GM08714 (cell line): ENCODE data around the gene MYCL.

ENCODE experiments used
- H3K4me3 ChIP-seq: fragments of 200-500 bp; sonication (Bioruptor generic); 2 replicates; pipeline ENCODE4 v1.5.1; 2014; ENCODE audit warnings: mild to moderate bottlenecking, low read length, inconsistent platforms
- ZNF274 ChIP-seq: IDR thresholded peaks from 2 replicates; pipeline ENCODE4 v1.6.1; 2012; ENCODE audit warnings: mild to moderate bottlenecking, low read depth, low read length

MYCL gene

DNA sequence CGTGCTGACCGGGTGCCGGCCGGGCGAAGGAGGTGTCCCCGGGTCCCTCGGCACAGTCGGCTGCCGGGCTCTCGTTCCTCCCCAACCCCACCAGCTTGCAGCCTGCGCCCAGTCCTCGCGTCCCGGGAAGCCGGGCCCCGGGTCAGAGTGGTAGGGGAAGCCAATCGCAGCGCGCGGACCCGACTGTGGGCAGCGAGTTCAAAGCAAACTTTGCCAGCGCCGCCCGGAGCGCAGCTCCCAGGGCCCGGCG, 328 bp downstream of the MYCL start:
- peak overlapping the region; percentile 78; the same call in 1 of the 2 replicates for H3K4me3 ChIP-seq
- no peak for TF ChIP-seq ZNF274

DNA sequence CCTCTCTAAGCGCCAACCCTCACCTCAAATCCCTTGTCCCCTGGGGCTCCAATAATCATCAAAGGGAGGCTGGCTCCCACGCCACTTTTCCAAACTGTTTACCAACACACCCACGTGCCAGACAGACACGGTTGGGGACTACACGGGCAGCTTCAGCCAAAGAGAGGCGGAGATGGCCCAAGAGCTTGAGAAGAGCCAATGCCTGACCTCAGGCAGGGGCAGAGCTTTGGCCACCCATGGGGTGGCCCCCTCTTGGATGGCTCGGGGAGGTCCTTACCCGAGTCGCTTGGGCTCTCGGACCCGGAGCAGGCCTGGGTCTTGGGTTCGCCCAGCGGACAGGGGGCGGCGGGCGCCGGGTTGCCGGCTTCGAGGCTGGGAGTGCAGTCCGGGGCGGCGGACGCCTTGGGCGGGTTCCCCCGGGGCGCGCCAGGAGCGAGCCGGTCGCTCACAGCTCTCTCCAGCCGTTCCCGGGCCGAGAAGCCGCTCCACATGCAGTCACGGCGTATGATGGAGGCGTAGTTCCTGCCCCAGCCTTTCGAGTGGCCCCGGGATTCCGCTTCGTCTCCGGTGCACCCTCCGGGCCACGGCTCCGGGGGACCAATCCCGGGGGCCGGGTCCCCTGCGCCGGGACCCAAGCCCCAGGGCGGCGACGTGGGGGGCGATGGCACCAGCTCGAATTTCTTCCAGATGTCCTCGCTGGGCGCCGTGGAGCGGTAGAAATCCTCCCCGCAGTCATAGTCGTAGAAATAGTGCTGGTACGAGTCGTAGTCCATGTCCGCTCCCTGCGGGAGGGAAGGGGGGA, 854 bp downstream of the MYCL start:
- H3K4me3 ChIP-seq, result peak overlapping the region; percentile 78; the same call in 1 of the 2 replicates
- no peak for TF ChIP-seq ZNF274

DNA sequence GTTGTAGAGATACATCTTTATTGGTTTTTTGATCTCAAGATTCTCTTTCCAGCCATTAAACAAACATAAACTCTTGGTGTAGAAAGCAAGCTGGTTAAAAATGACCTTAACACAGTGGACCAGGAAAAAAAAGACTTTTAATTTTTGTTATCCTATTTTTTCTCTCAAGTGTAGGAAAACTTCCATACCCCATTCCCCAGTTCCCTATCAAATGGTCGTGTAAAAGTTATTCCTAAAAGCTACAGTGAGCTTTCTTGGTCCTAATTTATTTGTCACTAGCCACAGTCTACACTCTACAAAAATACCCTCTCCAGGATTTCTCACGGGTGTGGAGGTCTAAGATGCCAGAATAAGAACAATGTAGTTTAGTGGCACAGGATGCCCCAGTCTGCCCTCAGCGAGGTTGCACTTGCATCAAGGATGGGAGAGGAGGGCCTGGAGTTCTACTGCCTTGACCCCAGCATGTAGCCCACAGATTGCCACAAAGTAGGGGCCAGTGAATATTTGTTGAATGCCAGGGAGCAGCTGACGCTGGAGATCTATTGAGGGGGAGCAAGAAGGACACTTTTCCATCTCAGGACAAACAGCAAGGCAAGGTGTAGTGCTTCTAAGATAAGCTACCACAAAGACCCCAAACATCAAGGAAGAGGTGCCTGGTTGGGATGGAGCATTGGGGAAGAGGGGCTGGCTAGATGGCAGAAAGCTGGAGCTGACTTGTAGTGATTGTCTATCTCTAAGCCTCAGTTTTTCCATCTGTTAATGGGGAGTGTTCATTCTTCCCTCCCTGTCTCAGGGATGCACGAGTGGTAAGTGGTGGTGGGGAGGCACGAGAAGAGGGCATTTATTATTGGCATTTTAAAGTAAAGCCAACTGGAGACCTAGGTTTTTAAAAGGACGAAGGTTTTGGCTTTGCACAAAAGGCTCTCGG, 1.8 kb downstream of the MYCL start:
- TF ChIP-seq ZNF274, result no peak
- H3K4me3 ChIP-seq, result no peak overlapping the region

DNA sequence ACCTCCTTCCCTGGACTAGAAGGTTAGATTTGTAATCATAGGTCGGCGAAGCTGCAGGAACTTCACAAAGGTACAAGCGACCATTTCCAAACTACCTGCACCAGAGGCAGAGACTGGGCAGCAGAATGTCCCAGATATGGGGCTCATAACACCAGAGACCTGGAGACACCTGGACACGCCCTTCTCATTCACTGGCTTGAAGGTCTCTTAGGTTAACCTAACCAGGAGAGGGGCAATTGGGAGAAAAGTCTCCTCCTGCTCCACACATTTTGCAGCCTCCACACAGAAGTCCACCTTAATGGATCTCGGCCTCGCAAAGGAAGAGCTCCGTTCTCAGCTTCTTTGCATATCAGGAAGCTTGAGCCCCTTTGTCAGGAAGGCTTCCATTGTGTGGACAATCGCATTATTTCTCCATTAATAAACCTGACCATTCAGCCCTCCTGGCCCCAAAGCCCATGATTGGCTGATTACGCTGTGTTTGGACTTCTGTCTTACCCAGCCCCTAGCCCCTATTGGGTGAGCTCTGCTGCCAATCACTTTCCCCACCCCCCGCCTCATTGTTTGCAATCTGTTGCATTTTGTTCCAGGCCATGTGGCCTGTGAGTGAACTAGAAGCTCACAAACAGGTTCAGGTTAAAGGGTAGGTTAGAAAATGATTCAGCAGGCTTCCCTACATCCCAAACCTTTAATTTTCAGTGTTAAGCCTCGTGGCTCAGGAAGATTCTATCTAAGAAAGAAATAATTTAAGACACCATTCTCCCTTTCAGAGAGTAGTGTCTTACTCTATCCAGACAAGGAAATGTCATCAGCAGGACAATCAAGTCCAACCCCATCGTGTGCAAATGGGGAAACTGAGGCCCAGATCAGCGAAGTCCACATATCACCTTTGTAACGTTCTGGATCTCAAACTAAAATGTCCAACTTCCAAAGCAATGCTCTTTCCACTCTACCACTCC, 2.8 kb downstream of the MYCL start:
- H3K4me3 ChIP-seq, result no peak overlapping the region
- no peak for TF ChIP-seq ZNF274

DNA sequence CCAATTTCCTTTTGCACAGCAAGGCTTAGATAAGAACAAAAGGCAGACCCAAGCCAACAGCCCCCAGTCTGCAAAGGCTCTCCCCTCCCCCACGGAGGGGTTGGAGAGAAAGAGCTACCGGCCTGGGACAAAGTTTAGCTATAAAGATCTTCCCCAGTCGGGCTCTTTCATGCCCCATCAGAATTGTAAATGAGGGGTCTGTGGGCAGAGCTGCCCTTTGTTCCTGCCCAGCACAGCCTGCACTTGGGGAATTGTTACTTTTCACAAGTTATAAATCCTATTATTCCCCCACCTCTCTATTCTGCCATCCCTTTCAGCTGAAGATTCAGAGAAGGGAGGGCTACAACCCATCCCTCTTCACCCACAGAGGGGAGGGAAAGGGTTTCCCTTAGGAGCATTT, 3.5 kb downstream of the MYCL start:
- H3K4me3 ChIP-seq, result no peak overlapping the region
- no peak for TF ChIP-seq ZNF274

DNA sequence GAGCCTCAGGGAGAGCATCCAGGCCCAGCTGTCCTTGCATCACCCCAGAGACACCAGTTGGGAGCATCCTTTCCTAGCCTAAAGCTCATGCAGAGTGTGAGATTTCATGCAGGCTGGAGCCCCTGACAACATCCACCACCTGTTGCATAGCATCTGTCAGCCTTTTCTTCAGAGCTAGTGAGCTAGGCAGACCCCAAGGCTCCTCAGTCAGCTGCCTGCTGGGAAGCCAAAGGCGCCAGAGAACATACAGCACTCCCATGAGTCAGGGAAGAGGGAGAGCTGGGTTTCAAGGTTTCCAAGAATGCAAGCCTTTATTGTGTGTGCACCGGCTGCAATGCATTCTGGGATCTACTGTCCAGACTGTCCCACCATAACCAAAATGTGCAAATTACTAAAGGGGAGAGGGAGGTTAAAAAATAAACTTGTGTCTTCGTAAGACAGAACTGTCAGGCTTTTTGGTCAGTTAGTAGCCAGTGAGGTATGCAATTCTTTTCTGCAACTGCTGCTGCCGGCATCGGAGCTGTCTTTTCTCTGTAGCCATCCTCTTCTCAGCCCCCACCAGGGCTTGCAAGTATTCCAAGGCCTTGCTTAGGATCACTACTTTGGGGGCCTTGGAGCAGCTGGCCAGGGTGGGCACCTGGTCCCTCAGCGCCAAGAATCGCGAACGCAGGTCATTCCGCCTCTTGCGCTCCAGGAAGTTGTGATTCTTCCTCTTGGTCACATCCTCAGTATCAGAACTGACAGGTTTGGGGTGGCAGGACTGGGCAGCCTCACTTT, 4.6 kb downstream of the MYCL start:
- no peak for TF ChIP-seq ZNF274
- H3K4me3 ChIP-seq, result no peak overlapping the region

DNA sequence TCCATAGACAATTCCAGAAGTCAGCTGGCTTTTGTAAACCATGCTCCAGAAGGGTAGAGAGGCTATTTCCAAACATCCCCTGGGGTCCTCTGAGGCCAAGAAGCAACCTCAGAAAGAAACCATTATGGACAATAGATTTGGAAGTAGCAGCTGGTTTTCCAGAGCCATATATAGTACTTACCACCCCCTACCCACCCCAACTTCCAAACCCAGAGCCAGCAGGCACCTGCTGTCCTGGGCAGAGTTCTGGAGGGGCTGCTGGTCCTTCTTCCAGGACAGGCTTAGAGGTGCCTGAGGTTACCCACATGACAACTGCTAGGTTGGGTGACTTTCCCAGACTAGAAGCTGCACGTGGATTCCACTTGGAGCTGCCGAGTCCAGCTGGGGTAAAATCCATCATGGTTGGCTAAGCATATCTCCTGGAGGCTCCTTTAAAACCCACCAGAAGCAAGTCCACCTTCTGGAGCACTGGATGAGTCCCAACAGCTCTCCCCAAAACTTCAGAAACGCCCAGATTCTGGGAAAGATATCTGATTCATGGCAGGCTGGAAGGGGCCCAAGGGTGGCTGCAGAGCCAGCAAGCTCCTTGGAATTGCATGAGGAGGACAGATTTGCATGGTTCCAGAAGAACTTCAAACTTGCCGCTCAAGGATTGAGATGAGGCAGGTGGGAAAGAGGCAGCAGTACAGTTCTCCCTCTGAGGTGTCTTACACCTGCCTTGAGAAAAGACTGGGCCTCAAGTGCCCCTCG, 5.8 kb downstream of the MYCL start:
- H3K4me3 ChIP-seq, result no peak overlapping the region
- TF ChIP-seq ZNF274, result no peak

DNA sequence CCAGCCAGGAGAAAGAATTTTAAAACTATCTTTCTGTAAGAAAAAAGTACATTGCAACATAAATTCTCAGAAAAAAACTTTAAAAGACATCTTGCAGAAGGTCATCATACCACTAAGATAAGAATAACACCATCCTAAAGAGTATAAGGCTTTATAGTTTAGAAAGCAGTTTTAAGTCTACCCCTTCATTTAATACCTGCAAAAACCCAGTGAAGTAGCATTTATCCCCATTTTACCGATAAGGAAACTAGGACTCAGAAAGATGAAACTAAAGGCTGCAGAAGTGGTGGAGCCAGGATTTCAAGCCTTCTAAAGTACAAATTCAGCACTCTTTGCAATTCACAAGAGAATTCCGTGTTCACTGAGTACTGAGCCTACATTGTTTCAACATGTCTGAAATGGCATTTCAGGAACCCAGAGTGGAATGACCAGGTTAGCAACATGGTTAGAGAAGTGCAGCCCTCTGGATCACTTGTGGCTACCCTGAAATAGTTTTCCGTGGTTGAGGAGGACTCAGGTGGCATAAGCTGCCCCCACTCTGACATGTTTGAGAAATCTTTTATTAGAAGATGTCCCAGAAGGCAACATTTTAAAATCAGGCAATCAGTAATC, 6.7 kb downstream of the MYCL start:
- no peak for TF ChIP-seq ZNF274
- no peak overlapping the region for H3K4me3 ChIP-seq

DNA sequence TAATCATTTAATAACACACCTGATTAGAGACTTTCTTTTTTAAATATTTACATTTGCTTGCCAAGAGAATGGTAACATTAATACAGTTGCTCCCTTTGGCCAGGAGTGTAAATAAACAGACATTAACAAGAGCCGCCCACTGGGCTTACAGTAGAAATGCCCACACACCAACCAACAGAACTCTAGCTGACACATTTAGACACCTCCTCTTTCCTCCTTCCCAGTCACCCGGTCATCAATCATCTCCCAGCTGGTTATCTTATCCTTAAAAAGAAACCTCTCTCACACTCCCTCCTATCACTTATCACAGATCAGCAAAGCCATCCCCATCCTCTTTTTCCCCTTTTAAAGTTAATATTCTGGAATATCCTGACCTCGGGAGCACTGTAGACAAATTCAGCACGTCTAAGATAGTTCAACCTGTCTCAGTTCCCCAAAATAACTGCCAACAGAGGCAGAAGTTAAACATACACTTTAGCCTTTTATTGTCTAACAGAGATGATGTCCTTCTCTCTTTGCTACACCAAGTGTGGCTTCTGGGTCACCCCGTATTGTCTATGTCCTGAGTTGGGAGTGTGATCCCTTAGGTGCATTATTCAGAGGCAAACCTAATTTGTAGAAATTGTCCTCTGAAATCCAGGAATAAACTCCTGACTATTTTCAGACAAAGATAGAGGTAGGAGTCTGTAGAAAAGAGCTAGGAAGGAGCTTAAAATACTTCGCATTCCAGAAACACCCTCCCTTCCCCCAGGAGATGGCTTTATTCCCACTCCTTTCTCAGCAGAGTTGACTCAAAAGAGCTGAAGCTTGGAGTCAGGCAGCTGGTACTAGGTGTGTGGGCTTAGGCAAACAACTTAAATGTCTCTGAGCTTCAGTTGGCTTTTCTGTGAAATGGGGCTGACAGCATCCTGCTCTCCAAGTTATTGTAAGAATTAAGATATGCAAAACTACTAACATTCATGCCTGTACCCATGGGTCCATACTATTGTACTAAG, 8.8 kb downstream of the MYCL start:
- H3K4me3 ChIP-seq, result peak overlapping the region; percentile 29; the same call in 1 of the 2 replicates
- no peak for TF ChIP-seq ZNF274

DNA sequence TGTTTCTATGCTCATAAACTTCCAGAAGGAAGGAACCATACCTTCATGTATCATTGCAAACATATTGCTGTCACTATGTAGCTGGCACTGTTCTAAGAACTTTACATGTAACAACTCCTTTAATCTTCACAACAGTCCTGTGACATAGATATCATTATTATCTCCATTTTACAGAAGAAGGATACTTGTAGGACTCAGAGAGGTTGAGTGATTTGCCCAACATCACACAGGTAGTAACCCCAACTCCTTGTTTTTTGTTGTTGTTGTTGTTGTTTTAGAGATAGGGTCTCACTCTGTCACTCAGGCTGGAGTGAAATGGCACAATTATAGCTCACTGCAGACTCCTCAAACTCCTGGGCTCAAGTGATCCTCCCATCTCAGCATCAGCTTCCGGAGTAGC, 10.8 kb downstream of the MYCL start:
- no peak for TF ChIP-seq ZNF274
- no peak overlapping the region for H3K4me3 ChIP-seq

DNA sequence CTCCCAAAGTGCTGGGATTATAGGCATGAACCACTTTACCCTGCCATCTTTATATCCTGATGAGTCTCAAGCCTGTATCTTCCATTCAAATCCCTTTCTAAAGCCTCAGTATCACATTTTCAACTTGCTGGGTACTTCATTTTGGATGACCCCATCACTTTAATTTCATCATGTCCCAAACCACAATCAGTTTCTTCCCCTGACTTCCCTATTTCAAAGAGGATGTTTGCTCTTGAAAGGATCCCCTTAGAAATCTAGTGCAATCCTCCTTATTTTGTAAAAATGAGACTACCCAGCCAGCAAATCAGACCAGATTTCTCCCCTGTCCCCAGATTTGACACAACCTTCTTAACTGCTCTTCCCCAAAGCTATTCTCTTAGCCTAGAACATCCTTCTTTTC, 11.4 kb downstream of the MYCL start:
- no peak for TF ChIP-seq ZNF274

More for the DNA sequence above, 11.4 kb downstream of the MYCL start:
- no peak overlapping the region for H3K4me3 ChIP-seq
